Measurements from ENCODE around the gene TIAM1. TPM values are rescaled to one million over a fixed set of nuclear protein-coding genes. Genes with fewer than 3 reads are reported as not detected.

TIAM1 gene
- total RNA-seq, 2 donors from 2014 or later: 23.4 to 63.4 TPM

DNA sequence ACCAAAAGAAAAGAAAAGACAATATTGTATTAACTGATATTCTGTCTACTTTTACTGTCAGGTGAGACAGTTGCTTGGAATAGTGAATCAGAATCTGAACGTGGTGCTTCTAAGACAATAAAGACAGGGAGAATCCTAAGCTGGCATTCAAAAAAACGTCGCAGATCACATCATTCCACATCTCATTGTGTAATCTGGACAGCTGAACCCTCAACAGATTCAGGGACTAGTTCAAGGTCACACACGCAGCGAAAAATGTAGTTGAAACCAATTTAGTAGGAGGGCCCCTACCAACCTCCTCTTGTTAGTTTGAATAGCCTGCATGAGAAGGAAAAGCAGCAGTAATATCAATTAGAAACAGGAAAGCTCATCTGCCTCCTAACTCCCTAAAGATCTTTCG, 259.4 kb downstream of the TIAM1 start:
- no peak overlapping the region for H3K4me3 Mint-ChIP-seq
- no peaks in the 10 kb centered on the region for H3K9me3 Mint-ChIP-seq
- no peak for ATAC-seq (replicated peaks)
- no peak overlapping the region for H3K27ac Mint-ChIP-seq
- H3K27me3 Mint-ChIP-seq: peaks cover 10% of the 10 kb centered on the region
- no peaks in the 10 kb centered on the region for H3K36me3 Mint-ChIP-seq (ENCODE audit: low read depth)
- no peaks in the 10 kb centered on the region for H3K4me1 Mint-ChIP-seq

DNA sequence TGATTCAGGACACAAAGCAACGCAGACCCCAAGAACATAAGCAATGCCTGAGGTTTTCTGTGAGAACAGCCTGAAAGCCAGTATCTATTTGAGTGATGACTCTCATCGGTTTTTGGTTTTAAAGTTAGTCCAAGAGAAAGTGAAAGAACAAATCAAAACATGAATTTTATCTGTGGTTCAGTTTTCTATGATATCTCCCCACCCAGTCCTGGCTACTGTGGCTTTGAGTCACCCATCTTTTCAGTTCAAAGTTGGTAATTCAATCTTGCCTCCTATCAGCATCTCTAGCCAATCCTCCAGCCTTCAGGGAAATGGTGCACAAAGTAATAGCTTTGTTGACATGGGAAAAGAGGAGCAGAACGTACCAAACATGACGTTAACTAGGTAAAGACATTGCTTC, 265.3 kb downstream of the TIAM1 start:
- no peaks in the 10 kb centered on the region for H3K36me3 Mint-ChIP-seq (ENCODE audit: low read depth)
- no peaks in the 10 kb centered on the region for H3K9me3 Mint-ChIP-seq
- peaks cover 12% of the 10 kb centered on the region for H3K27me3 Mint-ChIP-seq
- peaks cover 6% of the 10 kb centered on the region for H3K4me1 Mint-ChIP-seq
- H3K4me3 Mint-ChIP-seq: no peak overlapping the region
- peak; percentile 93 for ATAC-seq (replicated peaks)
- H3K27ac Mint-ChIP-seq: no peak overlapping the region

DNA sequence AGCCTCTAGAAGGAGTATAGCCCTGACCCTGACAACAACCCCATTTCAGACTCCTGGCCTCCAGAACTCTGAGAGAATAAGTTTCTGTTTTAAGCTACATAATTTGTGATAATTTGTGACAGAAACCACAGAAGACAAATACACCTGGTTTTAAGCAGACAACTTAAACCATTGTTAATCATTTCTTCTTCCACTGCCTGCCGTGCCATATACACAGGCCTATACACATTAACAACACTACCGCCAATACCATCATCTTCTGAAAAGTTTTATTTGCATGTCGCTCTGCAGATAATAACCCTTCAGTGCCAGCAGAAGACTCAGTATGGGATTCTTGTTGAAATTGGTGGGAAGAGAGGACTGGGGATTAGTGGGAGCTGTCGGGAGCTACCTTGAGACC, 265.8 kb downstream of the TIAM1 start:
- Mint-ChIP-seq H3K4me1 (peaks cover 6% of the 10 kb centered on the region), H3K36me3 (ENCODE audit: low read depth) (no peaks in the 10 kb centered on the region), H3K4me3 (no peak overlapping the region), H3K9me3 (no peaks in the 10 kb centered on the region), H3K27me3 (peaks cover 12% of the 10 kb centered on the region), H3K27ac (no peak overlapping the region)
- ATAC-seq (replicated peaks): no peak

DNA sequence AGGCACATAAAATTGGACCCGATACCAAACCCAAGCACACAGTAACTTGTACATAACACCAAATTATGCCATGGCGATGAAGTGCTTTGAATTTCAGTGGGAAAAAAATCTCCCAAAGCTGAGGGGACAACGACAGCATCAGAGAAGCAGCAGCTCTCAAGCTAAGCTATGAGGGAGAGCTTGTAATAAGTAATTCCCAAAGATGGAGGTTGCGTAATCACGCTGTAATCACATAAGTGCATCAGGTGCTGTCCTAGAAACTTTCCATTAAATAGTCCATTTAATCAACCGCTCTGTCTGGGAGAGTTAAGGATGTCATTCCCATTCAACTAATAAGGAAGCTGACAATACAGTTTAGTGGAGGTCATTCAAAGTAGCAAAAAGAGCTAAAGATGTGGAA, 268.2 kb downstream of the TIAM1 start:
- Mint-ChIP-seq H3K27ac (no peak overlapping the region), H3K4me3 (no peak overlapping the region), H3K4me1 (peaks cover 6% of the 10 kb centered on the region), H3K27me3 (peaks cover 22% of the 10 kb centered on the region), H3K9me3 (no peaks in the 10 kb centered on the region), H3K36me3 (ENCODE audit: low read depth) (no peaks in the 10 kb centered on the region)
- no peak for ATAC-seq (replicated peaks)

DNA sequence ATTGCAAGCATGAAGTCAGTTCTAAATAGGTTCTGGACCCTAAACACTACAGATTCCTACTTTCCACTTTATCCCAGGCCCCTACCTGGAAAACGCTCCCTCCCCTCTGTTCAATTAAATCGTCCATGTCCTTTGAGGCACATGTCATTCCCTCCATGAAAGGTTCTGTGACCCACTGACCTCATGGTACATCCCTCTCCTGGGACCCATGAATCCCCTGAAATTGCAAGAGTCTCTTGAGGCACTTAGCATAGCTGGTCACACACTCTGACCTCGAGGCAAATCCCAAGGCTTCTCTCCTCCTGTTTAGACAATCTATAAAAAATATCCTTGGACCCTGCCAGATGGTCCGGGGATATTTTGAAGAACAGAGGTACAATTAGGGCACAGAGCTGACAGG, 271.5 kb downstream of the TIAM1 start:
- ATAC-seq (replicated peaks): no peak
- no peaks in the 10 kb centered on the region for H3K36me3 Mint-ChIP-seq (ENCODE audit: low read depth)
- H3K4me3 Mint-ChIP-seq: no peak overlapping the region
- H3K27me3 Mint-ChIP-seq: peaks cover 24% of the 10 kb centered on the region
- no peaks in the 10 kb centered on the region for H3K9me3 Mint-ChIP-seq
- no peaks in the 10 kb centered on the region for H3K4me1 Mint-ChIP-seq
- H3K27ac Mint-ChIP-seq: no peak overlapping the region
